ENCODE results near the gene ISCA1.
"Not testable (repeated sequence)": the region's sequence is repeated elsewhere in the genome, so short reads cannot be mapped to it uniquely, and the experiment has no call there.

Gene ISCA1

GRCh38 chr9:86324901-86325300 is 42.6 kb upstream of the ISCA1 start:
- Mint-ChIP-seq H3K4me1 (no peaks in the 10 kb centered on the region), H3K4me3 (no peak overlapping the region), H3K27me3 (ENCODE audit: low read depth, poor library complexity) (no peaks in the 10 kb centered on the region), H3K36me3 (ENCODE audit: low read depth) (peaks cover 50% of the 10 kb centered on the region), H3K27ac (no peak overlapping the region), H3K9me3 (no peaks in the 10 kb centered on the region)
- no peak for DNase-seq
- TF ChIP-seq CTCF (IDR thresholded peaks at IDR 0.05): no peak

GRCh38 chr9:86324308-86324707 is 42.0 kb upstream of the ISCA1 start:
- Mint-ChIP-seq H3K27me3 (ENCODE audit: low read depth, poor library complexity) (no peaks in the 10 kb centered on the region), H3K4me1 (no peaks in the 10 kb centered on the region), H3K4me3 (no peak overlapping the region), H3K27ac (no peak overlapping the region), H3K36me3 (ENCODE audit: low read depth) (peaks cover 46% of the 10 kb centered on the region), H3K9me3 (no peaks in the 10 kb centered on the region)
- DNase-seq: no peak
- TF ChIP-seq CTCF (IDR thresholded peaks at IDR 0.05): no peak

- no peak overlapping the region for H3K27ac Mint-ChIP-seq
- H3K4me3 Mint-ChIP-seq: no peak overlapping the region
- no peaks in the 10 kb centered on the region for H3K4me1 Mint-ChIP-seq
- peaks cover 49% of the 10 kb centered on the region for H3K36me3 Mint-ChIP-seq (ENCODE audit: low read depth)
- TF ChIP-seq CTCF (IDR thresholded peaks at IDR 0.05): no peak
- no peaks in the 10 kb centered on the region for H3K27me3 Mint-ChIP-seq (ENCODE audit: low read depth, poor library complexity)
- no peak for DNase-seq
- no peaks in the 10 kb centered on the region for H3K9me3 Mint-ChIP-seq
Observed at GRCh38 chr9:86322973-86323644, 40.8 kb upstream of the ISCA1 start.

GRCh38 chr9:86321373-86321772 is 39.0 kb upstream of the ISCA1 start:
- Mint-ChIP-seq H3K4me3 (no peak overlapping the region), H3K36me3 (ENCODE audit: low read depth) (peaks cover 52% of the 10 kb centered on the region), H3K4me1 (no peaks in the 10 kb centered on the region), H3K9me3 (no peaks in the 10 kb centered on the region), H3K27ac (no peak overlapping the region), H3K27me3 (ENCODE audit: low read depth, poor library complexity) (no peaks in the 10 kb centered on the region)
- TF ChIP-seq CTCF (IDR thresholded peaks at IDR 0.05): no peak
- no peak for DNase-seq

GRCh38 chr9:86318187-86318586 is 35.8 kb upstream of the ISCA1 start:
- Mint-ChIP-seq H3K36me3 (ENCODE audit: low read depth) (peaks cover 64% of the 10 kb centered on the region), H3K27me3 (ENCODE audit: low read depth, poor library complexity) (no peaks in the 10 kb centered on the region), H3K27ac (no peak overlapping the region), H3K9me3 (no peaks in the 10 kb centered on the region), H3K4me1 (peaks cover 13% of the 10 kb centered on the region), H3K4me3 (no peak overlapping the region)
- DNase-seq: no peak
- no peak for TF ChIP-seq CTCF (IDR thresholded peaks at IDR 0.05)

GRCh38 chr9:86315078-86315477 is 32.7 kb upstream of the ISCA1 start:
- TF ChIP-seq CTCF (IDR thresholded peaks at IDR 0.05): no peak
- H3K36me3 Mint-ChIP-seq (ENCODE audit: low read depth): peaks cover 72% of the 10 kb centered on the region
- no peak overlapping the region for H3K27ac Mint-ChIP-seq
- no peaks in the 10 kb centered on the region for H3K27me3 Mint-ChIP-seq (ENCODE audit: low read depth, poor library complexity)
- peaks cover 13% of the 10 kb centered on the region for H3K4me1 Mint-ChIP-seq
- peaks cover 13% of the 10 kb centered on the region for H3K9me3 Mint-ChIP-seq
- no peak for DNase-seq
- H3K4me3 Mint-ChIP-seq: no peak overlapping the region

- not testable (repeated sequence) for H3K27me3 Mint-ChIP-seq (ENCODE audit: low read depth, poor library complexity); DNase-seq; H3K27ac Mint-ChIP-seq; H3K4me3 Mint-ChIP-seq
- Mint-ChIP-seq H3K36me3 (ENCODE audit: low read depth) (peaks cover 87% of the 10 kb centered on the region), H3K9me3 (peaks cover 13% of the 10 kb centered on the region), H3K4me1 (peaks cover 13% of the 10 kb centered on the region)
Observed at GRCh38 chr9:86312959-86313358, 30.6 kb upstream of the ISCA1 start.
